Psoas muscle (tissue), 8 donors: ENCODE measurements around the gene IQGAP2. TPM values are rescaled to one million over a fixed set of nuclear protein-coding genes. Genes with fewer than 3 reads are reported as not detected.

ENCODE experiments used
- ATAC-seq, 4 donors: fragments of 200-7000 bp; cut with Tn5 transposase; one replicate each; pipeline ENCODE4 v1.9.1; 2020; ENCODE audit warnings: moderate library complexity in 3 of 4, mild to moderate bottlenecking in 2 of 4
- DNase-seq, 2 donors: peaks; one replicate each; pipeline ENCODE4 v3.0.0-alpha.2; 2020
- H3K27ac ChIP-seq: fragments of 200-600 bp; one replicate; pipeline ENCODE4 v1.8.0; 2022
- H3K27me3 ChIP-seq, 3 donors: fragments of 200-600 bp in 1 of 3; one replicate each; pipeline versions ENCODE4 v1.6.1 to v1.8.0; 2013 to 2022; ENCODE audit warnings: low read length in 2 of 3, mild to moderate bottlenecking in 2 of 3, moderate library complexity in 1 of 3; ENCODE audit not compliant: insufficient read depth in 3 of 3
- H3K36me3 ChIP-seq, 2 donors: fragments of 200-600 bp in 1 of 2; one replicate each; pipeline versions ENCODE4 v1.6.1 to v1.8.0; 2013 to 2022; ENCODE audit warnings: low read depth in 1 of 2, mild to moderate bottlenecking in 1 of 2, moderate library complexity in 1 of 2; ENCODE audit not compliant: insufficient read depth in 1 of 2
- H3K4me1 ChIP-seq: fragments of 200-600 bp; one replicate; pipeline ENCODE4 v1.8.0; 2022
- H3K4me3 ChIP-seq: fragments of 200-600 bp; one replicate; pipeline ENCODE4 v1.8.0; 2022; ENCODE audit warnings: mild to moderate bottlenecking
- H3K9me3 ChIP-seq: fragments of 200-600 bp; one replicate; pipeline ENCODE4 v1.8.0; 2022
- CTCF ChIP-seq: fragments of 200-600 bp; IDR thresholded peaks from one replicate; pipeline ENCODE4 v1.8.0; 2022; ENCODE audit warnings: antibody characterized with exemption
- WGBS, 3 donors: extraction: QIAGEN DNeasy Blood & Tissue Kit; methylation state at CpG; one replicate each; pipeline versions ENCODE4 v1.1.6 to v1.1.7; 2013; 5-methylcytosine and 5-hydroxymethylcytosine counted together
- intact Hi-C, 2 donors: fragments of 100-400 bp; cut with DNase I; formaldehyde crosslinking; loops; one replicate each; pipeline versions ENCODE4 v1.11.0 to v1.14.2; 2022
- polyA plus RNA-seq, 3 donors: library from polyadenylated mRNA; stranded (reverse); fragments of 200-250 nt; gene quantifications; one replicate each; pipeline ENCODE4 v1.2.3, GENCODE V29; 2013
- total RNA-seq, 4 donors: library from RNA; stranded (reverse); fragmentation: NEBNext Ultra II Directional in 2 of 4; extraction: Animal tissue kit (Norgen Biotek cat#: 25700) in 2 of 4; gene quantifications; one replicate each; pipeline versions ENCODE4 v1.2.1 to v1.2.4, GENCODE V29; 2021 to 2023
- donor health status: healthy with polysubstance abuse.
- donor health status: DM: no; HTN: no; CAD: no; lungs with moderate emphysema.
- donor health status: Bipolar disorder and iron deficiency.
- donor health status: healthy.
- donor health status: DM: yes; HTN: yes; CAD: no.
- donor health status: DM: no; HTN: no; CAD: no.
- donor health status: DM: no; HTN: no; CAD: no.
- donor health status: DM: yes; HTN: yes; CAD: no.

The IQGAP2 gene
- total and polyA plus RNA-seq, 7 donors: 0.52 to 4.3 (median 1.4) TPM

GRCh38 chr5:76489877-76490688, 87.0 kb downstream of the IQGAP2 start:
- Histone ChIP-seq H3K36me3 (no peaks in the 10 kb centered on the region), H3K4me1 (no peaks in the 10 kb centered on the region), H3K27ac (no peak overlapping the region), H3K9me3 (no peaks in the 10 kb centered on the region), H3K4me3 (no peak overlapping the region), H3K27me3 (peaks cover 0 to 2% (median 0%) of the 10 kb centered on the region in 3 donors)
- ATAC-seq (no peak), DNase-seq (no peak)
- WGBS, 3 donors: 80 to 82% (median 81%) methylated on average over 7 of the region's 7 CpGs
- intact Hi-C loops: no loop called here
- TF ChIP-seq CTCF: no peak

GRCh38 chr5:76490960-76491359, 87.9 kb downstream of the IQGAP2 start:
- Histone ChIP-seq H3K27ac (no peak overlapping the region), H3K36me3 (no peaks in the 10 kb centered on the region), H3K9me3 (no peaks in the 10 kb centered on the region), H3K4me3 (no peak overlapping the region), H3K4me1 (no peaks in the 10 kb centered on the region), H3K27me3 (peaks cover 0 to 2% (median 0%) of the 10 kb centered on the region in 3 donors)
- no peak for DNase-seq
- intact Hi-C loops: no loop called here
- no peak for ATAC-seq
- no peak for TF ChIP-seq CTCF

GRCh38 chr5:76492819-76493189, 89.7 kb downstream of the IQGAP2 start:
- no peak for DNase-seq
- H3K4me3 ChIP-seq: no peak overlapping the region
- no peak for TF ChIP-seq CTCF
- H3K4me1 ChIP-seq: no peaks in the 10 kb centered on the region
- WGBS, 3 donors: 75 to 78% (median 78%) methylated on average over 6 of the region's 6 CpGs
- no peaks in the 10 kb centered on the region for H3K9me3 ChIP-seq
- intact Hi-C loops: no loop called here
- H3K36me3 ChIP-seq: no peaks in the 10 kb centered on the region
- peaks cover 0 to 2% (median 0%) of the 10 kb centered on the region in 3 donors for H3K27me3 ChIP-seq
- no peak for ATAC-seq
- H3K27ac ChIP-seq: no peak overlapping the region

- no peaks in the 10 kb centered on the region for H3K4me1 ChIP-seq
- no peaks in the 10 kb centered on the region for H3K36me3 ChIP-seq
- peaks cover 0 to 2% (median 0%) of the 10 kb centered on the region in 3 donors for H3K27me3 ChIP-seq
- TF ChIP-seq CTCF: no peak
- intact Hi-C loops: no loop called here
- ATAC-seq (no peak), DNase-seq (no peak)
- no peak overlapping the region for H3K27ac ChIP-seq
- H3K4me3 ChIP-seq: no peak overlapping the region
- H3K9me3 ChIP-seq: no peaks in the 10 kb centered on the region
- 73 to 80% (median 77%) methylated on average over 8 of the region's 8 CpGs for WGBS, 3 donors
These were observed 90.2 kb downstream of the IQGAP2 start for GRCh38 chr5:76493190-76493837.
